ENCODE data around the gene UBA5.
A peak's percentile ranks its signal among the peaks of the same experiment; 100 is the strongest.
"Not testable (repeated sequence)": the region's sequence is repeated elsewhere in the genome, so short reads cannot be mapped to it uniquely, and the experiment has no call there.

Gene UBA5

DNA sequence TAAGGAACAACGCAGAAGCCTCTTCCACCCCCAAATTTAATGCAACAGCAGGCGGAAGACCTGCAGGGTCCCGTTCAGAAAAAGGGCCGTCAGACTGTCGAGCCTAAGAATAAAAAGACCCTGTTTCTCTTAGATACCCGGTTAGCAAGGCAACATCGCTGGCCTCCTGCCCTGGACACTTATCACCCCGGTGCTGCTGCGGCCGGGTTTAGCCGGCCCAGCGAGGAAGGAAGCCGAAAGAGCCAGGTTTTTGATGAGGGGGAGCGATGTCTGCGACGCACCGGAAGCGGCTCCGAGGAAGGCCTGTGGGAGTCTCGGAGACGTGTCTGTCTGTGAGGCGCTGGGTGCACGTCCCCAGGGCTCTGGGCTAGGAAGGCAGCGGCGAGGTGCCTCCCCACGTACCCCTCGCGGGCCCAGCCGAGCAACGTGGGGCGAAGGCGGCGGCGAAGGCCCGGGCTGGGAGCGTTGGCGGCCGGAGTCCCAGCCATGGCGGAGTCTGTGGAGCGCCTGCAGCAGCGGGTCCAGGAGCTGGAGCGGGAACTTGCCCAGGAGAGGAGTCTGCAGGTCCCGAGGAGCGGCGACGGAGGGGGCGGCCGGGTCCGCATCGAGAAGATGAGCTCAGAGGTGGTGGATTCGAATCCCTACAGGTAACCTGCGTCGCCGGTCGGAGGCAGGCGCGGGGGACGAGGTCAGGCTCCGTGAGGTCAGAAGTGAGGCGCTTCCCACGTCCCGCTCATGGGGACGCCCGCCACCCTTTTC lies at the start of gene UBA5:
UBA5 (plus strand) TSS at position 278 of the 759 bp plus-strand sequence; CDS start at position 487, 209 bp downstream.
- peak; percentile 48 to 66 for DNase-seq

DNA sequence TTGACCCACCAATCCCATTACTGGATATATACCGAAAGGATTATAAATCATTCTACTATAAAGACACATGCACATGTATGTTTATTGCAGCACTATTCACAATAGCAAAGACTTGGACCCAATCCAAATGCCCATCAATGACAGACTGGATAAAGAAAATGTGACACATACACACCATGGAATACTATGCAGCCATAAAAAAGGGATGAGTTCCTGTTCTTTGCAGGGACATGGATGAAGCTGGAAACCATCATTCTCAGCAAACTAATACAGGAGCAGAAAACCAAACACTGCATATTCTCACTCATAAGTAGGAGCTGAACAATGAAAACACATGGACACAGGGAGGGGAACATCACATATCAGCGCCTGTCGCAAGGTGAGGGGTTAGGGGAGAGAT lies 44.8 kb upstream of the UBA5 start:
- DNase-seq, result not testable (repeated sequence)

DNA sequence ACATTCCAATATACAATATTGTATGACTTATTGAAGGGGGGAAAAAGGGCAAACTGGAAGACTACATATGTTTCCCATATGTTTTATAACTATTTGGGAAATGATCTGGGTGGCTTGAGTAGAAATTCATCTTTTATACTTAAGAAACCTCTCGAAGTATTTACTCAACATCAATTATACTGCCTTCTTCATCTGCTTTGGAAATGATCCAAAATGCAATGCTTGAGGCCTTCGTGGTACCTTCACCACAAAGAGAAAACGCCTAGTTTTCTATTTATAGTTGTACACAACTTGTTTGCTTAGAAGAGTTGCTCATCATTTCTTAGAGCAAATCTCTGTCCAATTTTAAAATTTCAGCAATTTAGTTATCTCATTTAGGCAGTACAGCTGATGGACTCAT lies 44.2 kb upstream of the UBA5 start:
- no peak for DNase-seq

DNA sequence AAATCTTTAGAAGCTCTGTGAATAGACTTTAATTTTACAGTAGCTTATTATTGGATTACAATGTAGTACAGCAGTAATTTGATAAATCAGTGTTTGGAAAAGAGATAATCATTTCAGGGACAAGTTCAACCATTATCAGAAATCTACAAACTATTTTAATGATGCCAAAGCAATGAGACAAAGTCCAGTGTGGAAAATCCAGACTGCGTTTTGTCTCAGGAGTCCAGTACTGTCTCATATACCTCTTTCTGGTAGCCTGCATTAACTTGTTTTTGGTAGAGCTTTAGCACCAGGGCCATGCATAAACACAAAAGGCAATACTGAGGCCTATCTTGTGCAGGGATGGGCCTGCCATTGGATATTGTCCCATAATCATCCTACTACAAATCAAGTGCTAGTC lies 43.3 kb upstream of the UBA5 start:
- no peak for DNase-seq

DNA sequence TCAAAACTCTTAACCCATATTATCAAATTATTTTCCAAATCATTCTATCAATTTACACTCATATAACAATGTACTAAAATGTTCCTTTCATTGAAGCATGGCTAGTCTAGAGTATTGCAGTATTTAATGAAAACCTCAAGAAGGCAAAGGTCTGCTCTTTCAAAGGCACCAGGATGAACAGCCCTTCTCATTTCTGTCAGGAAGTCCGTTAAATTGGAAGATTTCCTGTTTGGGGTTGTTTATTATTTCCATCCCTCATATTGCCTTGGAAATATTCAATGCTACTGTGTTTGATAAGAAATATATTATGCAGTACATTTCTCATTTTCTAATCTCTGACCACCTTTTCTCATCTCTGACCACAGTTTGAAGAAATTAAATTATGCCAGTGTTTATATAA lies 38.0 kb upstream of the UBA5 start:
- no peak for DNase-seq

DNA sequence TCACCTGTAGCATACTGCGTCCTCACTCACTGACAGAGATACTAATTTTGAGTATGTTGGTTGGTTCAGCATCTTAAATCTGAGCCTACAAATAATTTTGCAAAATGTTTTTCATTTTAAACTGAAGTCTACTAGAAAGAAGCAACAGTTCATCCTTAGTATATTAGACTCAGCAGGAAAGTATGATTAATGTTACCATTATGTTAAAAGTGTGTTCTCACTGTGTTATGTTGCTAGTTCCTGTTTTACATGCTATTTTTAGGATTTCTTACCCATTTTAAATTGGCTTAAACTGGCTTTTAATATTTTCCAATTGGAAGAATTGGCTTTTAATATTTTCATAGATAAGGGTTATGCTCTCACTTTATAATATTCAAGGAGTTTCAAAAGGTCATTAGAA lies 37.4 kb upstream of the UBA5 start:
- no peak for DNase-seq

DNA sequence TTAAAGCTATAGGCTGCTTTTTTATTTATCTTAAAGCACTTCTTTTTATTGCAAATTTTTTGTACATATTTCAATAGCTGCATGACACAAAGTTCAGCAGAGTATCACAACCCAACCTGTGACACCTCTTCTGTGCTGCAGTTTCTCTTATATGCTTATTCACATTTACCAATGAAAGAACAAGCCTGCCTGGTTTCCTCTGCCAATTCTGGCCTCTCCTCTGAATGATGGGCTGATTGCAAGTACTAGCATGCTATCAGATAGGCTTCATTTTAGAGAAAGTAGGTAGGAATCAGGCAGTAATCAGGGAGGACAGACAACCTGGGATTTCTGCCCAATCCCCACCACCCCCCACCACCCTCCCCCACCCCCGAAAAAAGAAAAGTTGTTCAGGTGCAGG lies 36.5 kb upstream of the UBA5 start:
- DNase-seq, result no peak

DNA sequence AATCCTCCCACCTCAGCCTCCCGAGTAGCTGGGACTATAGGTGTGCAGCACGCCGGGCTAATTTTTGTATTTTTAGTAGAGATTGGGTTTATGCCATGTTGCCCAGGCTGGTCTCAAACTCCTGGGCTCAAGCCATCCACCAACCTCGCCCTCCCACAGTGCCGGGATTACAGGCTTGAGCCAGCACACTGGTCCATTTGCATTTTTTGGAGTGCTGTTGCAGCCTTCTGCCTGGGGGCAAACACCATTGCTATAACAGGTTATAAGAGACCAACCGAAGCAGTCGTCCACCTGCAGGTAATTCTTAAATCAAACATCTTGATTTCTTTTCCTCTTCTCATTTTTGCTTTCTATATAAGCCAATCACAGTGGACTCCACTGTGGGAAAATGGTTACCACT lies 35.3 kb upstream of the UBA5 start:
- DNase-seq, result no peak

DNA sequence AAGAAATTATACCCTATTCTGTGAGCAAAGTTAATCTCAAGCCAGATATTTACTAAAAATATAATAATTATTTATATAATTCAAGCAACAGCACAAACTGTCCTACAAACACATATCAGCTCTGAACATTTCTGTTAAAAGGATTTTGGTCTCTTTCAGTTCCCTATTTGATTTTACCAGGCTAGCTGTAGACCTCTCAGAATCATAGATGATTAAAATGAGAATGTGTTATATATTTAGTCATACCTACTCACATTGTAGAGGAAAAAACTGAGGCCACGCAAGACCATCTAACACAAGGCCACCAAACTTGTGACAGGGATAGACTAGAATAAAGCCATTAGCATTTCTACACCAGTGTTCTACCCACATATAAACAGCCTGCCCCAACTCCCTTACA lies 34.5 kb upstream of the UBA5 start:
- no peak for DNase-seq

DNA sequence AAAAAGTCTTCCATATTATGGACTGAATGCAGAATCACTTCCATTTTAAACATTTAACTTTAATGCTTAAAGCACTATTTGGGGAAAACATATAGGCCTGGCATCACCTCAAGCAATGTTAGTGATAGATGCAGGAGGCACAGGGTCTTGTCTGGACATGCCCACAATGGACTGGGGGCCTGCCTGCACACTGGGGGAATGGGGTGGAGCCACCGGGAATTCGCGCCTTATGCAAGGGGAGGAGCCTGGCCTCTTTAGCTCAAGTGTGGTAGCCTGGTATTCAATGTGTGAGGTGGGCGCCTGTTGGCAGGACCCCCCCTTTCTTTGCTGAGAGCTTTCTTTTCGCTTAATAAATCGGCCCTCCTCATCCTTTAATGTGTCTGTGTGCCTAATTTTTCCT lies 33.2 kb upstream of the UBA5 start:
- DNase-seq, result no peak

DNA sequence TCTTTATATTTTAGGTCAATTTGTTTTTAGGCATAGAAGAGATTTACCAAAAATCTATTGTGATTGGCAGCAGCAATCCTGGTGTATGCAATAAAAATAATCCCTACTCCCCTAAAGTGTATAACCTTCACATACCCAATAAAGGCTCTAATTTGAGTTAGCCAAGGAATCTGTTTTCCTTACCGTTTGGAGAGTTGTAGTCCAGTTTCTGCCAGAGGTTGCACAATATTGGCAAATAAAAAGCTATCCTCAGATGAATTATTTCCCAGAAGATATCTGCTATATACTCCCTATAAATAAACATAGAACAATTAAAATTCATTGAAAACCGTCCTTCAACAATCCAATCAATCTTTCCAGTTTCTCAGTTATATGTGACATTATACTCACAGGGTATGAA lies 32.0 kb upstream of the UBA5 start:
- no peak for DNase-seq

DNA sequence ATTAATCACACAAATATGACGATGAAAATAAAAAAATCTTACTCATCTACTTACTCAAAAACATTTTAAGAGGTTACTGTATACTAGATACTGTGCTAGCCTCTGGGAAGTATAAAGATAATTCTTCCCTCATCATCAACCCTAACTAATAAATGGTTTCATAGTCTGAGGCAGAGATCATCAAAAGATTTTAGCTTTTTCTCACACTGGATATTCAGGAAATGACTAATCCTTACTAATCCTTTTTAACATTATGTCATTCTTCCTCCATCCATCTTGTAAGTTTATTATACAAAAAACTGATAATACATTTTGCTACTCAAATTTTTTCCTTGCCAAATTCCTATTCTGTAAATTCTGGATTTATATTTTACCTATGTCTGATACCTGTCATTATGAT lies 30.2 kb upstream of the UBA5 start:
- DNase-seq, result no peak

DNA sequence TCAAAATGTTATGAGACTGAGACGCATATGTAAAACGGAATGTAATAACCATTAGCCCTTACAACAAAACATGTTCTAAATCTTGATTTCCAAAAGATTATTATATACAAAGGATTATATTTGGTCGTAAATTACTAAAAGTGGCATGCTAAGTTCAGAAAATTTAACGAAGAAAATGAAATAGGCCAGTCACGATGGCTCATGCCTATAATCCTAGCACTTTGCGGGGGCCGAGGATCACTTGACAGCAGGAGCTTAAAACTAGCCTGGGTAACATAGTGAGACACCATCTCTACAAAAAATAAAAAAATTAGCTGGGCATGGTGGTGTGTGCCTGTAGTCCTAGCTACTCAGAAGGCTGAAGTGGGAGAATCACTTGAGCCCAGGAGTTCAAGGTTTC lies 29.5 kb upstream of the UBA5 start:
- DNase-seq, result no peak

DNA sequence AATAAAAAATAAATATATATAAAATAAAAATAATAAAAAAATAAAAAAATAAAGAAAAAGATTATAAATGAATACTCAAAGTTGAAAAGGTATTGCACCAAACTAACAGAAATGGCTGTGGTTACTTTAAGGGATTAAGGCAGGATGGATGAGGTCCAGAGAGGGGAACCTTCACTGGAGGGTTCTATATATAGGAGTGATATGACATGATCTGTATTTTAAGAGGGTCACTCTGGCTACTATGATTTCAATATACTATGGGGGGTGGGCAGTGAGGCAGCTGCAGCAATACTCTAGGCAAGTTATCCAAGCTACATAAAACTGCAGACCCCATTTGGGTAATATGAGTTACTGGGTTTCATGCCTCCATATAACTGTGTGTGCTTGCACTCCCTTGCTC lies 25.1 kb upstream of the UBA5 start:
- no peak for DNase-seq

DNA sequence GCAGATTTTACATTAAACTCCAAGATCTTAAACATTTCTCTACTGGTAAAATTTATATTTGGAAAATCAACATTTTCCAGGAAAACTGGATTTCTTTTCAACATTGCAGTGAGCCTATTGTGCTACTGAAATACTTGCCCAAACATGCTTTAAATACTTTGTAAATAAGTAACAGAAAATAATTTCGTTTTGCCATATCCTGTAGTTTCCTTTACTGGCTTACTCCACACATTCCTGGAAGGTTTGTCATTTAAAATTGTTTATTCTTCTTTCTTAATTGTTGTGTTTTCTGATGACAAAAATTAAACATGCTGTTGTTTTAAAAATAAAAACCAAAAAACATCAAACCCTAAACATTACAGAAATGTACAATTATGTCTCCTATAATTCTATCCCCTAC lies 22.5 kb upstream of the UBA5 start:
- no peak for DNase-seq

DNA sequence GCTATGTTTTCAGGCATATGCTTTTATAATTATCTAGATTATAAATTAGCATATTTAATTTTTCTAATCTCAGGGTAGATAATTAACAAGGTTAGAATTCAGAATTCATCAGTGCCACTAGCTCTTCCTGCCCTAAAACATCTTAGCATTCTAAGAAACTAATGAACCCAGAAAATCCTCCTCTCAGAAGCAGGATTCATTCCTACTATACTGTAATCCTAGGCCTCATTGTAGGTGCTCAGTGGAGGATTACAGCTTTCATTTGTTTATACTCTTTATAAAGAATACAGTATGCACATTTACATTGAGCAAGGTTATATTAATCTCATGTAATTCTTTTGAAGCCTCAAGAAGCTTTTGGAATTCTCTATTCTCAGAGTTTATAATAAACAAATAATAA lies 21.4 kb upstream of the UBA5 start:
- no peak for DNase-seq

DNA sequence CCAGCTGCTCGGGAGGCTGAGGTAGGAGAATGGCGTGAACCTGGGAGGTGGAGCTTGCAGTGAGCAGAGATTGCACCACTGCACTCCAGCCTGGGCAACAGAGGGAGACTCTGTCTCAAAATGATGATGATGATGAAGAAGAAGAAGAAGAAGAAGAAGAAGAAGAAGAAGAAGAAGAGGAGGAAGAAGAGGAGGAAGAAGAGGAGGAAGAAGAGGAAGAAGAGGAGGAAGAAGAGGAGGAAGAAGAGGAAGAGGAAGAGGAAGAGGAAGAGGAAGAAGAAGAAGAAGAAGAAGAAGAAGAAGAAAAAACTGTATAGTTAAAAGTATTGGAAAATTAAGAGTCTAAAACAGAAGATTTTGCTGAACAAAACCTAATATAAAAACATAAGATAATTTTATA lies 18.7 kb upstream of the UBA5 start:
- not testable (repeated sequence) for DNase-seq

DNA sequence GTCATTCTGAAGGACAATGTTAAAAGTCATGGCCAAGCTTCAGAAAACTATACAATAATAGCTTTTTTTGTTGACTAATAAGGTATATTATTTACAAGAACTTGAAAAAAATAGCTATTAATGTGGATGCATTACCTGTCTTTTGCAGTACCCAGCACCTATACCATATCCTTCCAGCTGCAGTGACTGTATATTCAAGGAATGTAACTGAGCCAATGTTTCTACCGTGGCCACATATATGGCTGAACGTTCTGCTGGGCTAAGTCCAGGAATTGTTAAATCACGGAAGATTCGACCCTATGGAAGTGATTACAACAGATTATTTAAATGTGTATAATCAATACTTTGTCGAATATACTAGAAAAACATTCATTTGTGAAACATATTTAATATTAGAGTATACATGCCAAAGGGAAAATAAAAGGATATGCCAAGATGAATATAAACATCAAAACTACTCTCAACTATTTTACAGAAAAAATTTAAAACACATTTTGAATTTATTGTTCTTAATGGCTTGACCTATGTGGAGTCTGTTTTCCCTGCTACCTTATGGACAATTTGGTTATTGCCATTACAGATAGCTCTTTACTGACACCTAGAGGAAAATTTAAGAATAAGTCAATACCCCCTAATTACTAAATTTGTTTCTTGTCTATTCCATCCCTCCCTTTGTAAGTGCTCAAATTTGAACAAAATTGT lies 18.1 kb upstream of the UBA5 start:
- DNase-seq, result peak; percentile 15 to 30

DNA sequence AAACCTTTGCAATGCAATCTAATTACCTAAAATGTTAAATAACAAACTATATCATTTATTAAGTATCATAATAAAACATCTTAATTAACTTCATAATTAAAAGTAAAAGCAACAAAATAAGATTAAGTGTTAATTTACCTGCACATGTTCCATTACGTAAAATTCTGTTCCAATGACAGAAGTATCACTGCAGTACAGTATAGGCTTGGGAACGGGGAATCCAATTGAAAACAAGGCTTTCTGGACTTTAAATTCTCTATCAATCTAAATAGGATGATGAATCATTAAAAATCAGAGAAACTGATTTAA lies 17.6 kb upstream of the UBA5 start:
- no peak for DNase-seq

DNA sequence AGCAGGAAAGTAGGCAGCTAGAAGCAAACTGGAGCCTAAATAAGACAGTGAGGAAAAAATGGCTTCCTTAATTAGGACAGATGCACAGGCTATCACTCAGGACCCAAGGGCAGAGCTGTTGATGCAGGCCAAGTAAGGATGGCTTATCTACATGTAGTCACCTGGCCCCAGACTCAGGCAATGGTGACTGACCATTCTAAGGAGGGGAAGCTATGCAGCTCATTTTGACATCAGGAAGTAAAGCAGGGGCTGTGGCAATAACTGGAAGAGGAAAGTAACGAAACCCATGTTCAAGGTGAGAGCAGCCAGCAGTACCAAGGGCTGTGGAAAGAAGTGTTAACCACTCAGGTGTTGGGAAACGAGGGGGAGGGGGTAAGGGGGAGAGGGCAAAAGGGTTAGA lies 16.8 kb upstream of the UBA5 start:
- DNase-seq, result no peak

DNA sequence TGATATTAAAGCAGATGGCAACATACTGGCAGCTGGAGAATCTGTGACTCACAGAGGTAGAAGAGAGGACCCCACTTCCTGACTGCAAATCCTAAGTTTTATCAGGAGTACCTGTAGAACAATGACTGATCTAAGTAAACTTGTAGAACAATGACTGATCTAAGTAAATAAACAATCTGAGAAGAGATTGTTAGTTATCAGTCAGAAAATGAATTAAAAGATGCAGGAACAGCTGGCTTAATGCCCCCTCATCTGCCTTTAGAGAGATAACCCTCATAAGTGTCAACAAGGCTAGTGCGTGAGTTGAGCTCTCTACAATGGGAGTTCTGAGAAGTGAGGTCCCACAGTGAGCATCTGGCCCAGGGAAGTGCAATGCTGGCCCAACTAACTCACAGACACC lies 15.1 kb upstream of the UBA5 start:
- DNase-seq, result peak in 1 of 2 experiments; percentile 1

DNA sequence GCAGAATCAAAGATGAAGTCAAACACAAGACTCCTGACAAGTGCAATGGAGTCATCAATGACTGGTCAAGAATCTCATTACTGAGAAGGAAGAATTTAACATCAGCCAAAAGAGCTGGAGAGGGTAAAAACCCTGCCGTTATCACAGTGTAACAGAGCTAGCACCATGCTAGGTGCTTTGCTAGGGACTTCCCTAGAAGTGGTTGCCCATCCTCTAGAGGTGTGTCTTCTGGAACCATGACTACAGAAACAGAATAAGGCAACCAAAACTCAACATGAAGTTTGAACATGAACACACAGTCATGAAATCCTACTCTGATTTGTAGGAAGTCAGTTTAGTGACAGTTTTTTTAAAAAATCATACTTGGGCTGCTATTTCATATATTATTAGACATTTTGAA lies 10.0 kb upstream of the UBA5 start:
- no peak for DNase-seq

DNA sequence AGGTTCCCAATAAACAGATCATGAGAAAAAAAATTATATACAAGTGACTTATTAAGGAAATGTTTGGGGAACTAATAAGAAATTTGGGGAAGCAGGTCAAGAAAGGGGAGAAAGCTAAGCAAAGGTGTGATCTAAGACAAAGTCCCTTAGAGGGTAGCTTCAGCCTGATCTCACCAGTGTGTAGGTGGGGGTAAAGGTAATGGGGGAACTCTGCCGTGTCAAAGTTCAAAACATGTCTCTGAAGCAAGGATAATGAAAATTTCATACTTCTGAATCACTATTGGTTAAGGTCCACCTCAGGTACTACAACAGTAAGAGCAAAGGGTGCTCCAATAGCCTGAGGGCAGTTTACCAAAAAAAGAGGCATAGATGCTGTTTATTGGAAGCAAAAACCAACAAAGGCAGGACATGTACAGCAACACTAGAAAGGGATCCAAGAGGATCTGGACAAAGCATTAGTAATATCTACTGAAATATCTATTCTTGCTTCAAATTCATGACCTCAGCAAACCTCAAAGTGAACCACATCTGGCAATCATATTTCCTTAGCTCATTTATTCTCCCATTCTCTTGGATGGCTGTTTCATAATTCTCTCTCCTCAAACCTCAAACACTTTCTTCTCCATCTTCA lies 7.4 kb upstream of the UBA5 start:
- DNase-seq, result no peak

DNA sequence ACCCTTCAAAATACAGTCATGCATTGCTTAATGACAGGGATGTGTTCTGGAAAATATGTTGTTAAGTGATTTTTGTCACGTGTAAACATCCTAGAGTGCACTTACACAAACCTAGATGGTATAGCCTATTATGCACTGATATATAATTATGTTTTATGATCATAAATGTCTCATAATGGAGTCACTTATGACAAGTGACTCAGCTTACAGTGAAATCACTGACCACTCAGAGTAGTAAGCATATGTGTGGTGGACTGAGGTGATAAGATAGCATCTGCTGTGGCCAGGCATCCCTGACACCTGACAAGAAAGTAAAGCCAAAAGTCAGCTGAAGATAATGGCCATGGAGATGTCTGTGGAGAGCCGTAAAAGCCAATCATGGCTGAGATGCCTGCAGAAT lies 5.9 kb upstream of the UBA5 start:
- no peak for DNase-seq

DNA sequence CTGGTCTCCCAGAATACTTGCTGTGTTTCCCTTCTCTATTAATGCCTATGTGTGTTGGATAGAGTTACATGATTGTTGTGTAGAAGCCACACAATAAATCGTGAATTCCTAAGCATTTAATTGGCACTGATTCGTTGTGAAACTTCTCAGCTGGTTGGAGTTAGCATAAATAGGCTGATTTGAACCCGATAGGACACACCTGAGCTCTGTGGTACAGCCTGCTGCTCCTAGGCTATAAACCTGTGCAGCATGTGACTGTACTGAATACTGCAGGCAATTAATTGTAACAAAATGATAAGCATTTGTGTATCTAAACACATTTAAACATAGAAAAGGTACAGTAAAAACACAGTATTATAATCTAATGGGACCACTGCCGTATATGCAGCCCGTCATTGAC lies 5.4 kb upstream of the UBA5 start:
- no peak for DNase-seq
